ENCODE data around the gene DUSP1.

The DUSP1 gene

GRCh38 chr5:172739375-172739774 lies 31.6 kb downstream of the DUSP1 start:
- DNase-seq = no peak

DNA sequence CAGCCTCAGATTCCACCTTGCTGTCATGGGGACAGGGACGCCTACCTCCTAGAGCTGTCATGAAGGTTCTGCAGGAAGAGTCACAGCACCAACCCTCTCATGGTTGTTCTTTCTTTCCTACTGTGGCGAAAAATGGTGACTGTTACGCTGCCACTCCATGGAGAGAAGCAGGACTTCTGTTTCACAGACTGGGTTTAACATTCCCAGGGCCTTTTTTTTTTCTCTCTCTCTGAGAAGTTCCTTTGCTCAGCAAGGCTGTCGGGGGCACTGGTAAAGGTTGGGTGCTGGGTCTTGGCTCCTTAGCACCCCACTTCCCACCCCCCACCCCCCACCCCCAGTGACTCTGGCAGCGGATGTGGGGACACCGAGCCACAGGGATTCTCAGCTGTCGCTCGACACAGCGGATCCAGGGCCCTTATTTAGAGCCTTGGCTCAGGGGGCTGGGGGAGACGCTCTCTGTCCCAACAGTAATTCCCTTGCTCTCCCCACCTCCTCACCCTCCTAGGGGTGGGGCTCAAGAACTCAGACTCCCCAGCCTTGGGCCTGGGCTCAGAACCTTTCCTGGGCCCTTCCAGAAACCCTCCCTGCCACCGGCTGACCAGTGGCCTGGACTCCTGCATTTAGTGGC lies 34.4 kb downstream of the DUSP1 start:
- DNase-seq = no peak

DNA sequence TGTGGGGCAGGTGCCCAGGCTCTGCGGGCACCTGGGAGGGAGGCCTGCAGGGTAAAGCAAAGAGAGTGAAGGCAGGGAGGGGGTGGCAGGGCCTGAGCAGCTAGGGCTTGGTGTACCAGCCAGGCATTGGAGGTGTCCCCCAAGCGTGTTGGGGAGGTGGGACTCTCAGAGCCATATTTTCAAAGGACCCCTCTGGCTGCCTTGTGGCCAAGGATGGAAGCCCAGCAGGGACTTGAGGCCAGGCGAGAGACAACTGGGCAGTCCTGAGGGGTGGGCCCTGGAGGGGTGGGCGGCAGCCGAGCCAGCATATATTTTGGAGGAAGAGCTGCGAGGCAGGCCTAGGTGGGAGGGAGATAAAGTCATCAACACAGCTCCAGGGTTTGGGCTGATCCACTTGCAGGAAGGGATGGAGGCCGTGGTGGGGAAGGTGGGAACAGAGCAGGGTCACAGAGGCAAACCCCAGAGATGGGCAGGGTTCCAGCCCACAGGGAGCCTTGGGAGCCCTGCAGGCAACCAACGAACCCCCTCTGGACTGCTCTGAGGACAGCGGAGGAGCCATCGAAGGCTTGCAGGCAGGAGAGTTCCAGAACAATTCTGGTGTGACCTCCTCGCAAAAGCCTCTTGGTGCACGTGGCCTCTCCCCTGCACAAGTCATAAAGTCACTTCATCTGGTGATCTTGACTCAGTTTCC lies 35.7 kb downstream of the DUSP1 start:
- no peak for DNase-seq

DNA sequence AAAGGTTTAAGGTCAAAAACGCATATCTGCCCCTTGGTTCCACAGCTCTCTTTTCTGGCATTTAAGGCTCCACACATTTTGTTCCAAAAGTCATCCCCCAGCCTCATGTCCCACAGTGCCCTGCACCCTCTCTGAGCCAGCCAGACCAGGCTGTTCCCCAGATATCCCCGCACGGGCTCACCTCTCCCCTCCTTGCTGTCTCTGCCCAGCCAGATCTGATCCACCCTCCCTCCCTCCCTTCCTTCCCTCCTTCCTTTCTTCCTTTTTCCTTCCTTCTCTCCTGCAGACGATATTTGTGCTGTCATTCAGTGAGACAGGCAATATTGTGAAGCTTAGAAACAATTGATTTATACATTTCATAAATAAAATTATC lies 37.0 kb downstream of the DUSP1 start:
- DNase-seq = no peak

- no peak for DNase-seq
Observed at GRCh38 chr5:172733131-172733973, 37.6 kb downstream of the DUSP1 start.

GRCh38 chr5:172732201-172732865 lies 38.7 kb downstream of the DUSP1 start:
- no peak for DNase-seq

- no peak for DNase-seq
Observed at GRCh38 chr5:172731680-172732074, 39.3 kb downstream of the DUSP1 start.

GRCh38 chr5:172730981-172731679 lies 39.9 kb downstream of the DUSP1 start:
- DNase-seq = no peak

DNA sequence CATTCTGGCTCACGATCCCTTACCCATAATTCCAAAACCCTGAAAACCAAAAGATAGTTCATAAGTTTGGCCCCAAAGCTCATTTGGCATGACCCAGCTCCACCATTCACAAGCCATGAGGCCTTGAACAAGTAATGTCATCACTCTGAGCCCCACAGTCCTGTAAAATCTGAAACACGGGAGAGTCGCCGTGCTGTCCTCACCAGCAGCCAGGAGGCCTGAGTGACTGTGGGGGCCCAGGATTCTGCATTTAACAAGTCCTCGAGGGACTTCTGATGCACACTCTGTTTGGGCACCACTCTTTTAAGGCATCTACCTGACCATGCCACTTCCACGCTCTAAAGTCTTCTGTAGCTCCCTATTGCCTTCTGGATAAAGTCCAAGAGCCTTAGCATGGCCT lies 40.8 kb downstream of the DUSP1 start:
- DNase-seq = no peak

DNA sequence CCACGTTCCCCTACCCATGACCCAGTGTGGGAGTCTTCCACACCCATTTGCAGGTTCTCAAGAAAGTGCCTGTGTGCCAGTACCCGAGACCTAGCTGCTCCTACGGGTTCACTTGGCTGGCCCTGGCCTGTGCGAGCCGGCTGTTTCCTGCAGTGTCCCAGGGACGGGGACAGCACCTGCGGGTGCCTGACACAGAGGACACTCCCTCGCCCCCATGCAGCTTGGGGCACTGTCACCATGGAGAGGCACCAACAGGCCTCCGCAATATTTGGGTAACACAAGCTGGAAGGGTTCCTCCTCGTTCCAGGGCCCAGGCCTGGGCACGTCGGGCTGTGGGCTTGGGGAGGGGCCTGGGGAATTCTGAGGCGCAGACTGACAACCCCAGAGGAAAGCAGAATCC lies 41.4 kb downstream of the DUSP1 start:
- DNase-seq = no peak

DNA sequence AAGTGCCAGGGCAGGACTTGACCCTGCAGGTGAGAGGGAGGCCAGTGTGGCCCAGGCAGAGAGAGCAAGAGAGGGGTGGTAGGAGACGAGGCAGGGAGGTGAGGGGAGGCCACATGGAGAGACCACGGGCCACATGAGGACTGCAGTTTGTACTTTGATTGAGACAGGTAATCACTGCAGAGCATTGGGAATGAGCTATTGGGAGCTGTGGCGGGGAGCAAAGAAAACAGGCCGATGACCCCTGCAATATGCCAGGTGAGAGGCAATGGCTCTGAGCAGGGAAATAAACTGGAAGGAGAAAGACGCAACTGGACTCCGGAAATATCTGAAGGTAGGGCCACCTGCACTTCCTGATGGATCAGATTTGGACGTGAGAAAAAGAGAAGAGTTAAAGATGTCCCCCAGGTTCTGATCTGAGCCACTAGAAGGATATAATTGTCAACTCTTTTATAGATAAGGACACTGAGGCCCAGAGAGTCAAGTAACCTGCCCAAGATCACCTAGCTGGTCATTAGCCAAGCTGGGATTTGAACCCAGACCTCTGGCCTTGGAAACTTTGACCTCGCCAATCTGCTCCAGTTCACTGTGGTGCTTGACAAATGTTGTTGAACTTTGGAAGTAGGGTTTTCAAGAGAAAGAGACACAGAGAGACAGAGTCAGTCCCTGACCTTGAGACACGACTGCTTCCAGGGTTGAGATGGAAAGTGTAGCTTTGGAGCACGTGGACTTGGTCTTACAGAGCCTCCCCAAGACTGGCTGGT lies 42.3 kb downstream of the DUSP1 start:
- no peak for DNase-seq

DNA sequence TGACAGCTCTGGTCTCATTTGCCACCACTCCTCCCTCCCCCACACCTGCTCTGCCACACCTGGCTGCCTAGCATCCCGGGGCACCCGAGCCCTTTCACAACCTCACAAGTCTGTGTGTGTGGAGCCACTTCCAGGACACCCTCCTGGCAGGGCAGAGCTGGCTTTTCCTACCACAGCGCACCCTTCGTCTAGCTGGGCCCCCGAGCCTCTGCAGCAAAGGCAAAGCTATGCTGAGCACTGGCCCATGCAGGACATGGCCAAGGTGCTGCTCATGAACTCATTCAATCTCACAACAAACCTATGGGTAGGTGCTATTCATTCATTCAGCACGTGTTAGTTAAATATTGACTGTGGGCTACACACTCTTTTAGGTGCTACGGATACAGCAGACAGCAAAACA lies 43.4 kb downstream of the DUSP1 start:
- DNase-seq = no peak

DNA sequence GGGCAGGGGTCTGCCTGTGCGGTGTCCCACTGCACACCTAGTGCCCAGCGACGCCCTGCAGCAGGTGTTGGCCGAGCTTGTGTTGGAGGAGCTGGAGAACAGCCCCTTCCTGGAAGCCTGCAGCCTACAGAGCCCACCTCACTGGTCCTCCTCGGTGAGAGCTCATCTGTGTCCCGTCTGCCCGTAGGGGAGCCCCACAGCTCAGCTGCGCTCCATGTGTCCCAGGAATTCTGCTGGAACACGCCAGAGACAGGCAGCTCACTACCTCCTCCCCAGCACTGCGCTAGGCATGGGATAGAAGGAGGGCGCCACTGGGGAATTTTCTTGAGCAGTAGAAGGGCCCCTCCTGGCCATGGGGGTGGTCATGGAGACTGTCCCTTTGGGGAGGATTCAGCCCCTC lies 44.0 kb downstream of the DUSP1 start:
- no peak for DNase-seq

DNA sequence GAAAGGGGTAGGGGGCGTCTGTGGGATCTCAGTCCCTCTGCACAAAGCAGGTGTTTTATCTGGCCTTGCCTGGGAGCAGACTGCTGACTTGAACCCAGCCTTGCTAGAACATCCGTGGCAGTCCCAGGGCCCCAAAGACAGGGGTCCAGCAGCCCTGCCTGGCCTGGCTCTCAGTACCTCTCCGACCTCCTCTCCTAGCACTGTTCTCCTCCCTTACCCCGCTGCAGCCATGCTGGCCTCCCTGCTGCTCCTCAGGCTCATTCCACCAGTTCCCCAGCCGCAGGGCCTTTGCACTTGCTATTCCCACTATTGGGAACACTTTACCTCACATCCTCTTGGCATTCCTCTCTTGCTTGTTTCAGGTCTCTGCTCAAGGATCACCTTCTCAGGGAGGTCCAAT lies 45.2 kb downstream of the DUSP1 start:
- no peak for DNase-seq

GRCh38 chr5:172725273-172725672 lies 45.7 kb downstream of the DUSP1 start:
- no peak for DNase-seq

DNA sequence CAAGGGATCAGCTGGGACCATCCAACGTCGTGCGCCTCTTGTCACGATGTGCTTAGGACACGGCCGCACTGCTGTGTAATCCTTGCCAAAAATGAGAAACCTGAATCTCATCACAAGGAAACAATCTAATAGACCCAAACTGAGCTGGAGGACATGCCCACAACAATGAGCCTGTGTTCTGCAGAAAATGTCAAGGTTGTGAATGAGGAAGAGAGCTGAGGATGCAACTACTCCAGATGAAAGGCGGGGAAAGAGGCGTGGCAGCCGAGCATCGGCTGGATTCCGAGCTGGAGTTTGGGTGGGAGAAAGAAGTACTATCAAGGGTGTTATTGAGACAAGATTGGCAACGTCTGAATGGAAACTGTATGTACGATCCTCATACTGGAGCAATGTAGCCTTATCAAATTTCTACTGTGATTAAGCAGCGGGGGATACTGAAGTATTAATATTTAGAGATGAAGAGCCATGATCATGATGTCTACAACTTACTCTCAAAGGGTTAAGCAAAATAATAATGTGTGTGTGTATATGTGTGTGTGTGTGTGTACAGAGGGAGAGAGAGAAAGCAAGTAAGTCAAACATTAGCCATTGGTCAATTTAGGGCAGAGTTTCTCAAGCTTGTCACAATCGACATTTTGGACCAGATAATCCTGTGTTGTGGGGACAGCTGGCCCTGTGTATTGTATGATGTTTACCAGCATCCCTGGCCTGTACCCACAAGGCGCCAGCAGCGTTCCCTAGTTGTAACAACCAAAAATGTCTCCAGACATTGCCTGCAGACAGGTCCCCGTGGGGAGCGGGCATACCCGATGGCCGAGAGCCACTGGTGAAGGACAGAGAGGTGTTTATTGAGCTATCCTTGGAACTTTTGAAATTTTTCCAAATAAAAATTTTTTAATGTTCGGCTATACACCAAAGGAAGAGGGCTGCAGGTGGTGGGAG lies 46.5 kb downstream of the DUSP1 start:
- DNase-seq = no peak

DNA sequence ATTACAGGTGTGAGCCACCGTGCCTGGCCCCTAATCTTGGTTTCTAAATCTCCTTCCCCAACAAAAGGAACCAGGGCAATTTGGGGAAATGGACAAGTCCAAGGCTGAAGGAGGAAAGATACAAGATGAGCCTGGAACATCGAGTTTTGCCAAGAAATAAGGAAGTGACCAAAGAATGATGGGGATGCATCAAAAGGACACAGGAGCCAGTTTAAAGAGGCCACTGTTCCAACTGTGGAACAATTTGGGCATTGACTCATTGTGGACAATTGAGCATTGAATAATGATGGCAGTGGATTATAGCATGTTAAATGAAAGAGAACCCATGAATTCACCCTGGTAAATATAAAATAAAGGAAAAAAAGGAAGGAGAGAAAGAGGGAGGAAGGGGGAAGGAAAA lies 47.5 kb downstream of the DUSP1 start:
- no peak for DNase-seq

DNA sequence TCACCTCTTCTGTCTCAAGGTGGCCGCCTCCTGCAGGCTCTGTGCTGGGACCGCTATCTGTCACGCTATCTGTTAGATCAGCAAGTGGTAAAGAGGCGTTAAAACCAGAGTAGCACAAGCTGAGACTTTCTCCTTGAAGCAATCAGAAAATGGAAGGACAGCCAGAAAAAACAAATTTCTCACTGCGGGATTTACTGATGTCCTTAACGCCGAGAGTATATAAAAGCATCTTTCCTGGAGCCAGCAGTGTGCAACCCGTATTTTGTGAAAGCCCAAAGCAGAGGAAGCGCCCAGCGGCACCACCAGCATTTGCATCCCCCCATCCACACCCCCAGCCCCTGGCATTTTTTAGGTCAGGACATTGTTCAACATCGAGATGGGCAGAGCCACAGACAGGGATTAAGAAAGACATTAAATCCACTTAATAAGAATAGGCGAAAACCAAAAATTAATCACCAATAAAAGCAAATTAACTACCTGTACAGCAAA lies 48.6 kb downstream of the DUSP1 start:
- no peak for DNase-seq

GRCh38 chr5:172721455-172722326 lies 49.3 kb downstream of the DUSP1 start:
- DNase-seq = no peak

GRCh38 chr5:172720655-172721054 lies 50.3 kb downstream of the DUSP1 start:
- no peak for DNase-seq
